ENCODE data around the gene LTO1. TPM values are rescaled to one million over a fixed set of nuclear protein-coding genes. Genes with fewer than 3 reads are reported as not detected.

LTO1 gene
- total RNA-seq, 1 donor = 19.0 TPM

DNA sequence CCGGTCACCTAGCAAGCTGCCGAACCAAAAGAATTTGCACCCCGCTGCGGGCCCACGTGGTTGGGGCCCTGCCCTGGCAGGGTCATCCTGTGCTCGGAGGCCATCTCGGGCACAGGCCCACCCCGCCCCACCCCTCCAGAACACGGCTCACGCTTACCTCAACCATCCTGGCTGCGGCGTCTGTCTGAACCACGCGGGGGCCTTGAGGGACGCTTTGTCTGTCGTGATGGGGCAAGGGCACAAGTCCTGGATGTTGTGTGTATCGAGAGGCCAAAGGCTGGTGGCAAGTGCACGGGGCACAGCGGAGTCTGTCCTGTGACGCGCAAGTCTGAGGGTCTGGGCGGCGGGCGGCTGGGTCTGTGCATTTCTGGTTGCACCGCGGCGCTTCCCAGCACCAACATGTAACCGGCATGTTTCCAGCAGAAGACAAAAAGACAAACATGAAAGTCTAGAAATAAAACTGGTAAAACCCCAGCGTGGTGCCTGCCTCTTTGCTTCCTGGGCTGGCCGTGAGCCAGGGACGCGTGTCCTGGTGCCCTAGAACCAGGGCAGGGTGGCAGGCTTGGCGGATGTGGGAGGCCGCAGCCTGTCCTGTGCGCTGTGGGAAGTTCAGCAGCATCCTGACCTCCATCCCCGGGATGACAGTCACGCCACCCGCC, 21.0 kb downstream of the LTO1 start:
- no peak for DNase-seq (ENCODE audit: low read depth)
- TF ChIP-seq, protein P1, sequence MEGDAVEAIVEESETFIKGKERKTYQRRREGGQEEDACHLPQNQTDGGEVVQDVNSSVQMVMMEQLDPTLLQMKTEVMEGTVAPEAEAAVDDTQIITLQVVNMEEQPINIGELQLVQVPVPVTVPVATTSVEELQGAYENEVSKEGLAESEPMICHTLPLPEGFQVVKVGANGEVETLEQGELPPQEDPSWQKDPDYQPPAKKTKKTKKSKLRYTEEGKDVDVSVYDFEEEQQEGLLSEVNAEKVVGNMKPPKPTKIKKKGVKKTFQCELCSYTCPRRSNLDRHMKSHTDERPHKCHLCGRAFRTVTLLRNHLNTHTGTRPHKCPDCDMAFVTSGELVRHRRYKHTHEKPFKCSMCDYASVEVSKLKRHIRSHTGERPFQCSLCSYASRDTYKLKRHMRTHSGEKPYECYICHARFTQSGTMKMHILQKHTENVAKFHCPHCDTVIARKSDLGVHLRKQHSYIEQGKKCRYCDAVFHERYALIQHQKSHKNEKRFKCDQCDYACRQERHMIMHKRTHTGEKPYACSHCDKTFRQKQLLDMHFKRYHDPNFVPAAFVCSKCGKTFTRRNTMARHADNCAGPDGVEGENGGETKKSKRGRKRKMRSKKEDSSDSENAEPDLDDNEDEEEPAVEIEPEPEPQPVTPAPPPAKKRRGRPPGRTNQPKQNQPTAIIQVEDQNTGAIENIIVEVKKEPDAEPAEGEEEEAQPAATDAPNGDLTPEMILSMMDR (IDR thresholded peaks at IDR 0.05; ENCODE audit: insufficient read depth, low read depth, low read length) = no peak

DNA sequence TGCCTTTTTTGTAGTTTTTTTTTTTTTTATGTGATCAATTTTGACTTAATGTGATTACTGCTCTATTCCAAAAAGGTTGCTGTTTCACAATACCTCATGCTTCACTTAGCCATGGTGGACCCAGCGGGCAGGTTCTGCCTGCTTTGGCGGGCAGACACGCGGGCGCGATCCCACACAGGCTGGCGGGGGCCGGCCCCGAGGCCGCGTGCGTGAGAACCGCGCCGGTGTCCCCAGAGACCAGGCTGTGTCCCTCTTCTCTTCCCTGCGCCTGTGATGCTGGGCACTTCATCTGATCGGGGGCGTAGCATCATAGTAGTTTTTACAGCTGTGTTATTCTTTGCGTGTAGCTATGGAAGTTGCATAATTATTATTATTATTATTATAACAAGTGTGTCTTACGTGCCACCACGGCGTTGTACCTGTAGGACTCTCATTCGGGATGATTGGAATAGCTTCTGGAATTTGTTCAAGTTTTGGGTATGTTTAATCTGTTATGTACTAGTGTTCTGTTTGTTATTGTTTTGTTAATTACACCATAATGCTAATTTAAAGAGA, 21.7 kb downstream of the LTO1 start:
- DNase-seq (ENCODE audit: low read depth) = no peak
- TF ChIP-seq, protein P1 (IDR thresholded peaks at IDR 0.05; ENCODE audit: insufficient read depth, low read depth, low read length) = no peak
- H3K4me3 ChIP-seq (ENCODE audit: low read depth, low read length) = no peak overlapping the region

More for the DNA sequence above, 21.0 kb downstream of the LTO1 start:
- no peak overlapping the region for H3K4me3 ChIP-seq (ENCODE audit: low read depth, low read length)

DNA sequence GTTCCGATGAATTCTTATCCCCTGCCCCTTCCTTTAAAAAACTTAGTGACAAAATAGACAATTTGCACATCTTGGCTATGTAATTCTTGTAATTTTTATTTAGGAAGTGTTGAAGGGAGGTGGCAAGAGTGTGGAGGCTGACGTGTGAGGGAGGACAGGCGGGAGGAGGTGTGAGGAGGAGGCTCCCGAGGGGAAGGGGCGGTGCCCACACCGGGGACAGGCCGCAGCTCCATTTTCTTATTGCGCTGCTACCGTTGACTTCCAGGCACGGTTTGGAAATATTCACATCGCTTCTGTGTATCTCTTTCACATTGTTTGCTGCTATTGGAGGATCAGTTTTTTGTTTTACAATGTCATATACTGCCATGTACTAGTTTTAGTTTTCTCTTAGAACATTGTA, 22.2 kb downstream of the LTO1 start:
- no peak overlapping the region for H3K4me3 ChIP-seq (ENCODE audit: low read depth, low read length)
- no peak for DNase-seq (ENCODE audit: low read depth)
- TF ChIP-seq, protein P1 (IDR thresholded peaks at IDR 0.05; ENCODE audit: insufficient read depth, low read depth, low read length) = no peak

DNA sequence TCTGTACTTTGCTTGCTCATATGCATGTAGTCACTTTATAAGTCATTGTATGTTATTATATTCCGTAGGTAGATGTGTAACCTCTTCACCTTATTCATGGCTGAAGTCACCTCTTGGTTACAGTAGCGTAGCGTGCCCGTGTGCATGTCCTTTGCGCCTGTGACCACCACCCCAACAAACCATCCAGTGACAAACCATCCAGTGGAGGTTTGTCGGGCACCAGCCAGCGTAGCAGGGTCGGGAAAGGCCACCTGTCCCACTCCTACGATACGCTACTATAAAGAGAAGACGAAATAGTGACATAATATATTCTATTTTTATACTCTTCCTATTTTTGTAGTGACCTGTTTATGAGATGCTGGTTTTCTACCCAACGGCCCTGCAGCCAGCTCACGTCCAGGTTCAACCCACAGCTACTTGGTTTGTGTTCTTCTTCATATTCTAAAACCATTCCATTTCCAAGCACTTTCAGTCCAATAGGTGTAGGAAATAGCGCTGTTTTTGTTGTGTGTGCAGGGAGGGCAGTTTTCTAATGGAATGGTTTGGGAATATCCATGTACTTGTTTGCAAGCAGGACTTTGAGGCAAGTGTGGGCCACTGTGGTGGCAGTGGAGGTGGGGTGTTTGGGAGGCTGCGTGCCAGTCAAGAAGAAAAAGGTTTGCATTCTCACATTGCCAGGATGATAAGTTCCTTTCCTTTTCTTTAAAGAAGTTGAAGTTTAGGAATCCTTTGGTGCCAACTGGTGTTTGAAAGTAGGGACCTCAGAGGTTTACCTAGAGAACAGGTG, 23.1 kb downstream of the LTO1 start:
- DNase-seq (ENCODE audit: low read depth) = no peak
- TF ChIP-seq, protein P1 (IDR thresholded peaks at IDR 0.05; ENCODE audit: insufficient read depth, low read depth, low read length) = no peak

DNA sequence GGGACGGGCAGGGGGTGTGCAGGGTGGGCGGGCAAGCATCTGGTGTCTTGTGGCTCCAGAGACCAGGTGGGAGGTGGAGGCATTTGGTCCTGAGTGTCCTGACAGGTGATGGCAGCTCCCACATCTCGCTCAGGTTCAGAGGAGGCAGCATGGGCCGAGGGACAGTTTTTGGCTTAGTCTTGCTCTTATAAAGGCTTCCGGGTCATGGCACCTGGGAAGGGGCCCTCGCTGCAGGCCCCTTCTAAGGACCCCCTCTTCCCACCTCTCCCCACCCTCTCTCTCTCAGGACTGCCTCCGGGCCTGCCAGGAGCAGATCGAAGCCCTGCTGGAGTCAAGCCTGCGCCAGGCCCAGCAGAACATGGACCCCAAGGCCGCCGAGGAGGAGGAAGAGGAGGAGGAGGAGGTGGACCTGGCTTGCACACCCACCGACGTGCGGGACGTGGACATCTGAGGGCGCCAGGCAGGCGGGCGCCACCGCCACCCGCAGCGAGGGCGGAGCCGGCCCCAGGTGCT, 24.3 kb downstream of the LTO1 start:
- no peak overlapping the region for H3K4me3 ChIP-seq (ENCODE audit: low read depth, low read length)
- no peak for DNase-seq (ENCODE audit: low read depth)
- TF ChIP-seq, protein P1 (IDR thresholded peaks at IDR 0.05; ENCODE audit: insufficient read depth, low read depth, low read length) = no peak

More for the DNA sequence above, 23.1 kb downstream of the LTO1 start:
- H3K4me3 ChIP-seq (ENCODE audit: low read depth, low read length) = no peak overlapping the region

DNA sequence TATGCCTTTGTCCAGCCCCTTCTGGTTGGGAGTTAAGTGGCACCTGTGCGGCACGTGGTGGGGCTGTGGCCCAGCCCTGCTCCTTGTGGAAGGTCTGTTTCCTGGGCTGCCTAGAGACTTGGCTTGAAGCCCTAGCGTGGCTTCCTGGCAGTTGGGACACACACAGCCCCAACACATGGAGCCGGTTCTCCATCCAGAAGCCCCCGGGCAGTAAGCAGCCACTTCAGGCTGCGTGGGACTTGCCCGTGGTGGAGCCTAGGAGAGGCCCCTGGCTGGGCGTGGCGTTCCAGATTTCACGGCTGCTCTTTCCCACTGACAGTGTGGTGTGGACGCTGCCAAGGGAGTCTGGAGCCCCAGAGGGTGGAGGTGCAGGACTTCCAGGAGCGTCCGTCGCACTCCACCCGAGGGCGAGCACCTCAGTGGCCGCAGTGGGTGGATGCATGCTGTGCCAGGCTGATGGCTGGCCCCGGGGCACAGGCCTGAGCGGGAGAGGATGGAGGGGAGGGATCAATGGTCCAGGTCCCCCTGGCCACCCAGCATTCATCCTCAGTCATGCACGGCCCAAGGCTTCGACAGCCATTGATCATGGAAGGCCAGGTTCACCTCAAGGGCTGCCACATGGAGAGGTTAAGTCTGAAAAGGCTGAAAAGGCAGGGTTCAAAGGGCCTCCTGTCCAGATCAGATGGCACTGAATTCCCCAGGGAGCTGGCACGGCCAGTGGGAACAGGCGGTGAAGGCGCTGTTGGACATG, 24.9 kb downstream of the LTO1 start:
- TF ChIP-seq, protein P1 (IDR thresholded peaks at IDR 0.05; ENCODE audit: insufficient read depth, low read depth, low read length) = no peak

More for the DNA sequence above, 24.9 kb downstream of the LTO1 start:
- DNase-seq (ENCODE audit: low read depth) = no peak
- no peak overlapping the region for H3K4me3 ChIP-seq (ENCODE audit: low read depth, low read length)

All from fibroblast of villous mesenchyme (primary cell).